Neural cell (in vitro differentiated cells): Measurements from ENCODE around the gene RASA1. TPM values are rescaled to one million over a fixed set of nuclear protein-coding genes. Genes with fewer than 3 reads are reported as not detected.
A peak's percentile ranks its signal among the peaks of the same experiment; 100 is the strongest.

Experiments used
- H2AFZ ChIP-seq: fragments of 200-600, 300-800 bp; sonication (generic), shearing (Covaris generic); 2 replicates; pipeline ENCODE4 v1.6.0; 2014; ENCODE audit warnings: low read depth, mild to moderate bottlenecking, antibody characterized with exemption, low read length, moderate library complexity
- H3F3A ChIP-seq: fragments of 200-600 bp; shearing (Covaris generic); 2 replicates; pipeline ENCODE4 v1.6.1; 2016; ENCODE audit warnings: mild to moderate bottlenecking, moderate library complexity, mixed read lengths, antibody characterized with exemption, low read length; ENCODE audit not compliant: insufficient read depth, poor library complexity, severe bottlenecking
- H3K27ac ChIP-seq: fragments of 200-600, 300-800 bp; sonication (generic), shearing (Covaris generic); 2 replicates; pipeline ENCODE4 v1.5.1; 2014; ENCODE audit warnings: mild to moderate bottlenecking, low read length, moderate library complexity
- H3K27me3 ChIP-seq: fragments of 300-800, 200-600 bp; sonication (generic), shearing (Covaris generic); 2 replicates; pipeline ENCODE4 v1.6.0; 2014; ENCODE audit warnings: mild to moderate bottlenecking, low read depth, low read length, moderate library complexity; ENCODE audit not compliant: insufficient read depth
- H3K36me3 ChIP-seq: fragments of 300-800, 200-600 bp; sonication (generic), shearing (Covaris generic); 2 replicates; pipeline ENCODE4 v1.5.1; 2014; ENCODE audit warnings: mild to moderate bottlenecking, antibody characterized with exemption, low read length, moderate library complexity; ENCODE audit not compliant: insufficient read depth
- H3K4me2 ChIP-seq: fragments of 300-800, 200-600 bp; sonication (generic), shearing (Covaris generic); 2 replicates; pipeline ENCODE4 v1.6.0; 2014; ENCODE audit warnings: mild to moderate bottlenecking, low read length
- H3K4me3 ChIP-seq: fragments of 300-800, 200-600 bp; sonication (generic), shearing (Covaris generic); 2 replicates; pipeline ENCODE4 v1.5.1; 2014; ENCODE audit warnings: mild to moderate bottlenecking, low read length, moderate library complexity
- H3K79me2 ChIP-seq: fragments of 200-600 bp; shearing (Covaris generic); replicated peaks from 2 replicates; pipeline ENCODE4 v1.6.0; 2014; ENCODE audit warnings: mild to moderate bottlenecking, low read length, moderate library complexity; ENCODE audit not compliant: insufficient read depth
- H3K9ac ChIP-seq: fragments of 300-800, 200-600 bp; sonication (generic), shearing (Covaris generic); 2 replicates; pipeline ENCODE4 v1.6.1; 2016; ENCODE audit warnings: mild to moderate bottlenecking, low read length, mixed read lengths
- H3K9me2 ChIP-seq: fragments of 200-600 bp; shearing (Covaris generic); 2 replicates; pipeline ENCODE4 v1.6.1; 2016; ENCODE audit warnings: mild to moderate bottlenecking, low read length, mixed read lengths; ENCODE audit not compliant: insufficient read depth
- H3K9me3 ChIP-seq: fragments of 200-600, 300-800 bp; sonication (generic), shearing (Covaris generic); 2 replicates; pipeline ENCODE4 v1.6.1; 2016; ENCODE audit warnings: mild to moderate bottlenecking, mixed run types, low read length, moderate library complexity, mixed read lengths
- H4K20me1 ChIP-seq: fragments of 200-600 bp; shearing (Covaris generic); 2 replicates; pipeline ENCODE4 v1.6.1; 2016; ENCODE audit warnings: mild to moderate bottlenecking, mixed run types; ENCODE audit not compliant: insufficient read depth
- EP300 ChIP-seq: fragments of 450-650 bp; conservative IDR thresholded peaks from 2 replicates; pipeline ENCODE4 v1.6.1; 2014; ENCODE audit warnings: antibody characterized with exemption, mild to moderate bottlenecking, moderate library complexity; ENCODE audit not compliant: poor library complexity, severe bottlenecking
- EZH2 ChIP-seq: fragments of 200-600, 300-800 bp; shearing (Covaris generic), sonication (generic); IDR thresholded peaks from 2 replicates; pipeline ENCODE4 v1.6.1; 2014; ENCODE audit warnings: antibody characterized with exemption, low read length, borderline replicate concordance, mild to moderate bottlenecking; ENCODE audit not compliant: insufficient read depth, poor library complexity, severe bottlenecking
- MXI1 ChIP-seq: fragments of 450-650 bp; conservative IDR thresholded peaks from 2 replicates; pipeline ENCODE4 v1.6.1; 2014; ENCODE audit warnings: antibody characterized with exemption, mild to moderate bottlenecking; ENCODE audit not compliant: poor library complexity, severe bottlenecking
- POLR2AphosphoS5 ChIP-seq: IDR thresholded peaks from 2 replicates; pipeline ENCODE4 v1.6.1; 2012
- RAD21 ChIP-seq: fragments of 450-650 bp; conservative IDR thresholded peaks from 2 replicates; pipeline ENCODE4 v1.6.1; 2014; ENCODE audit warnings: antibody characterized with exemption, mild to moderate bottlenecking, moderate library complexity
- REST ChIP-seq: IDR thresholded peaks from 2 replicates; pipeline ENCODE4 v1.6.1; 2012; ENCODE audit warnings: borderline replicate concordance
- SMC3 ChIP-seq: fragments of 450-650 bp; conservative IDR thresholded peaks from 2 replicates; pipeline ENCODE4 v1.6.1; 2014; ENCODE audit warnings: antibody characterized with exemption, mild to moderate bottlenecking, moderate library complexity; ENCODE audit not compliant: poor library complexity
- TAF1 ChIP-seq: IDR thresholded peaks from 2 replicates; pipeline ENCODE4 v1.6.1; 2012; ENCODE audit warnings: low read depth
- polyA plus RNA-seq: library from polyadenylated mRNA; depleted of rRNA; stranded (reverse); fragments of >200 nt; gene quantifications from 2 replicates; pipeline ENCODE4 v1.2.3, GENCODE V29; 2014
- TF ChIP-seq, protein P1 (sequence below): fragments of 450-650 bp; IDR thresholded peaks from 2 replicates; pipeline ENCODE4 v1.5.1; 2014; ENCODE audit warnings: antibody characterized with exemption, mild to moderate bottlenecking, moderate library complexity; ENCODE audit not compliant: poor library complexity, severe bottlenecking

The RASA1 gene
- polyA plus RNA-seq, 1 donor from 2014 or later = 72.8 TPM

- Histone ChIP-seq H3F3A (no peaks in the 10 kb centered on the region), H2AFZ (peak overlapping the region; percentile 67), H4K20me1 (no peaks in the 10 kb centered on the region), H3K4me2 (peak overlapping the region; percentile 85), H3K36me3 (peaks cover 6% of the 10 kb centered on the region), H3K9ac (peak overlapping the region; percentile 96), H3K4me3 (peak overlapping the region; percentile 84), H3K9me3 (no peaks in the 10 kb centered on the region), H3K79me2 (peaks cover 48% of the 10 kb centered on the region), H3K27ac (peak overlapping the region; percentile 79), H3K9me2 (no peaks in the 10 kb centered on the region), H3K27me3 (no peaks in the 10 kb centered on the region)
- TF ChIP-seq, protein P1, sequence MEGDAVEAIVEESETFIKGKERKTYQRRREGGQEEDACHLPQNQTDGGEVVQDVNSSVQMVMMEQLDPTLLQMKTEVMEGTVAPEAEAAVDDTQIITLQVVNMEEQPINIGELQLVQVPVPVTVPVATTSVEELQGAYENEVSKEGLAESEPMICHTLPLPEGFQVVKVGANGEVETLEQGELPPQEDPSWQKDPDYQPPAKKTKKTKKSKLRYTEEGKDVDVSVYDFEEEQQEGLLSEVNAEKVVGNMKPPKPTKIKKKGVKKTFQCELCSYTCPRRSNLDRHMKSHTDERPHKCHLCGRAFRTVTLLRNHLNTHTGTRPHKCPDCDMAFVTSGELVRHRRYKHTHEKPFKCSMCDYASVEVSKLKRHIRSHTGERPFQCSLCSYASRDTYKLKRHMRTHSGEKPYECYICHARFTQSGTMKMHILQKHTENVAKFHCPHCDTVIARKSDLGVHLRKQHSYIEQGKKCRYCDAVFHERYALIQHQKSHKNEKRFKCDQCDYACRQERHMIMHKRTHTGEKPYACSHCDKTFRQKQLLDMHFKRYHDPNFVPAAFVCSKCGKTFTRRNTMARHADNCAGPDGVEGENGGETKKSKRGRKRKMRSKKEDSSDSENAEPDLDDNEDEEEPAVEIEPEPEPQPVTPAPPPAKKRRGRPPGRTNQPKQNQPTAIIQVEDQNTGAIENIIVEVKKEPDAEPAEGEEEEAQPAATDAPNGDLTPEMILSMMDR = no peak
- TF ChIP-seq POLR2AphosphoS5 = no peak
- no peak for TF ChIP-seq EZH2
- no peak for TF ChIP-seq TAF1
- no peak for TF ChIP-seq REST
- TF ChIP-seq MXI1 = no peak
- no peak for TF ChIP-seq EP300
- no peak for TF ChIP-seq RAD21
- no peak for TF ChIP-seq SMC3
Observed at GRCh38 chr5:87413343-87413645, 145.6 kb downstream of the RASA1 start.

- H3K27ac ChIP-seq = no peak overlapping the region
- no peak overlapping the region for H3K9ac ChIP-seq
- H3K9me3 ChIP-seq = no peaks in the 10 kb centered on the region
- H3K4me3 ChIP-seq = no peak overlapping the region
- no peaks in the 10 kb centered on the region for H4K20me1 ChIP-seq
- H3K36me3 ChIP-seq = no peaks in the 10 kb centered on the region
- H3F3A ChIP-seq = no peaks in the 10 kb centered on the region
- peaks cover 2% of the 10 kb centered on the region for H3K79me2 ChIP-seq
- H2AFZ ChIP-seq = no peak overlapping the region
- TF ChIP-seq EP300 = no peak
- no peak for TF ChIP-seq RAD21
- no peak for TF ChIP-seq MXI1
- TF ChIP-seq EZH2 = no peak
- no peak for TF ChIP-seq TAF1
- no peak for TF ChIP-seq REST
- no peak for TF ChIP-seq SMC3
- H3K4me2 ChIP-seq = no peak overlapping the region
- no peaks in the 10 kb centered on the region for H3K9me2 ChIP-seq
- no peaks in the 10 kb centered on the region for H3K27me3 ChIP-seq
Observed at GRCh38 chr5:87418506-87418905, 150.8 kb downstream of the RASA1 start.
